ENCODE measurements around the gene HDAC4.

HDAC4 gene

DNA sequence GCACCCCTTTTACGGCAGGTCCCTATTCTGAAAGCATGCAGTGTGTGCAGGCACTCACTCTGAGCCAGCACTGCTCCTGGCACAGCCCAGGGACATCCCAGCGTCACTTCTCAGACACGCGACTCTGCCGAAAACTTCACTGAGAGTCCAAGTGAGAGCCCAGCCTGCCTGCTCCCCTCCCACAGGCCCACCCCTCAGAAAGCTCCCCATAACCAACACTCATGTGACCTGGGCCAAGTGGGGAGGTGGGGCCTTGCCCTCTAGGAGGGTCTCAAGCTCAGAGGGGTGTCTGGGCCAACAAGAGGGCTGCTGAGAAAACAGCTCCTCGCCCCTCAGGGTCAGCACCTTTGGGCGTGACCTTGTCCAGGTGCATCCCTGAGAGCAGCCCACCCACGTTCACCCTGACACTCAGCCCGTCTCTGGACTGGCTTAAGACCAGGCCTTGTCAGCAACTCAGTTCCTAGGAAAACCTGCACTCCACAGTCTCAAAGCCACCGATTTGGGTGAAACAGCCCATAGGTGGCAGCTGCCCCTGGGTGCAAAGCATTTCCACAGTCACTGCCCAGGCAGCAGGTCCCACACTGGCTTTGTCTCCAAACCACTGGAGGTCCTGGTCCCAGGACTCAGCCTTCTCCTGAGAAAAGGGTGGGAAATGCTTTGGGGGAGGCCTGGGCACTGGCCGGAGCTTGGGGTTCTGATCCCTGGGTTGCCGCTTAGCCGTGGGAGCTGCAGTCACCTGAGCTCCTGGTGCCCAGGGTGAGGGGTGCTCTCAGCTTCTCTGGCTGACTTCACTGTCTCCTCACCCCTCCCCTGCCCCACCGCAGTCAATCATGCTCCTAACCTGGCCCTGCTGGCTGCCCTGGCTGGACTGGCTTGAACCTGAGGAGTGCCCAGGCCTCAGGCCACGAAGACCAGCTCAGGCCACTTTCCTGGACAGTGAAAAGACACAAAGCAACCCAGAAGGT lies 209.6 kb downstream of the HDAC4 start:
- intact Hi-C loops (cut with DNase I) = loop anchor here (5.0 kb wide), 1 partner anchor 49 kb away; no protein-coding TSS in a partner anchor
- peak in 3 of 10 donors; percentile 14 to 75 (median 69) for DNase-seq

DNA sequence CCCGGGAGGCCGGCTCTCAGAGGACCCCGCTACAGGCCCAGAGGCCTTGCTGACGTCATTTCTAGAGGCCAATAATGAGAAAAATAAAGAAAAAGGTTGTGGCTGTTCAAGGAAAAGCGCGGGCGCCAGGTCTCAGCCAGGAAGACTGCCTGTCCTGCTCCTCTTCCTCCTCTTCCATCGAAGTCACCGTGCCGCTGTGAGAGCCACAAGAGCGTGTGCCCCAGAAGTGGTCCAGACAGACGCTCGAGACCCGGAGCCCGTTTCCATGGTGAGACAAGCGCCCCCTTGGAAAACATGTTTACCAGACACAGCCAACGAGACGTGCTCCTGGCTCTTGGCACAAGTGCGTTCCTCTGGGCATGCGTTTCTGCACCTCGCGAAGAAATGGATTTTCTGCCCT lies 210.5 kb downstream of the HDAC4 start:
- peak in 3 of 10 donors; percentile 11 to 76 (median 75) for DNase-seq
- intact Hi-C loops (cut with DNase I) = loop anchor here (5.0 kb wide), 1 partner anchor 48 kb away; no protein-coding TSS in a partner anchor

DNA sequence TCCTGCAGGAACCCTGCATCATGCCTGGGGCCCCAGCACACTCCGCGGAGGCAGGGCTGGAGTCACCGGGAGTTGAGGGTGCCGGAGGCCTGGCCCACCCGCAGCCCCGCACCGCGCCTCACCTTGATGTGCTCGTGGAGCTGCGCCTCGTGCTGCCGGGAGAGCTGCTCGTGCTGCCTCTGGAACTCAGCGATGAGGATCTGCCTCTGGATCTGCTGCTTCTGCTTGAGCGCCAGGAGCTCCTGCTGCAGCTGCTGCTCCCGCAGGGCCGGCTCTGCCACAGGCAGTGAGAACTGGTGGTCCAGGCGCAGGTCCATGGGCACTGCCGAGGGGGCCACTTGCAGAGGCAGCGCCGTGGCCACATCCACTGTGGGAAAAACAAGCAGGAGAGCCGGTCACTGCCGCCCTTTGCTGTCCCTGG lies 211.1 kb downstream of the HDAC4 start:
- peak in 3 of 10 donors; percentile 5 to 87 (median 59) for DNase-seq
- intact Hi-C loops (cut with DNase I) = loop anchor here (5.0 kb wide), 1 partner anchor 47 kb away; no protein-coding TSS in a partner anchor

DNA sequence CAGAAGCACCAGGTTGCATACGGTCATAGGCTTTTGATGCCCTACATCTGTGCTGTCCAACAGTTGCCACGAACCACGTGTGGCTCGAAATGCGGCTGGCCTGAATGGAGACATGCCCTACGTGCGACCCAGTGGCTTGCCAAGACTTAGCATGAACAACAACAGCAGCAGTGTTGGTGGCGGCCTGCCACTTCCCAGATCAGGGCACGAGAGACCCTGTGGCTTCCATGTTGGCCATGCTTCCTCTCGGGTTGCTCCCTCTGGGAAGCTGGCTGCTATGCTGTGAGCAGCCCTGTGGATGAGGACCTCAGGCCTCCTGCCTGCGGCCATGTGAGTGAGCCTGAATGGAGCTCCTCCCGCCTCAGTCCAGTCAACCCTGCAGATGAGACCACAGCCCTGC lies 212.3 kb downstream of the HDAC4 start:
- intact Hi-C loops (cut with DNase I) = no loop called here
- DNase-seq = peak in 4 of 10 donors; percentile 1 to 67 (median 38)

DNA sequence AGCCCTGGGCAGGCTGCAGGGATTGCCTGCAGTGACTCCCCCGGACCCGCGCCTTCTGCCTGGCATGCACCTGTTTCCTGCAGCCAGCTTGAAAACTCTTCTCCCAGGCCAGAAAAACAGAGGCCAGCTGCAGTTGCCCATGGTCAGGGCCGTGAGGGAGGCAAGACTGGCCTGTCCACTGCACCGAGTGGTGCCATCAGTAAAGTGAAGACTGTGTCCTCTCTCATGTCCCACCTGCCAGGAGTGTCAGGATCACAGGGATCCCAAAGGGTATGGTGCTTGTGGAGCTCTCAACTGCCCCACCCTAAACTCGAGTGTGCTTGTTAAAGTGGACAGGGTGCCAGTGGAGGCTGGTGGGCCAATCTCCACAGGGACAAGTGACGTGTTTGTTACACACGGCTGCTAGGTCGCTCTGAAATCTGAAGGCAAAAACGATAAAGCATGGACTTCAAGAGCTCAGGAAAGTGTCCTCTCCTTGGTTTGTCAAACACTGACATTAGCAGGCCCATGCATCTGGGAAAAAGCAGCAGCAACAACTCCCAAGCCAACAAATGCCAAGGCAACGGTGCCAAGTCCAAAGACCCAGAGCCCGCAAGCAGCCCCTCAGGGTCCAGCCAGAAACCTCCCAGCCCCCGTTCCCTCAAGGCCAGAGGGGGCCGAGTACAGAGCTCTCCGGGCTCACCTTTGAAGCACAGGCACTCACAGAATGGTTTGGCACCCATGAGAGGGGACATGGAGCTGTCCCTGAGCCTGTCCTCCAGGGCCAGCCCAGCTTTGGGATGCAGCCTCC lies 213.2 kb downstream of the HDAC4 start:
- DNase-seq = peak in 4 of 10 donors; percentile 13 to 72 (median 47)
- intact Hi-C loops (cut with DNase I) = no loop called here

DNA sequence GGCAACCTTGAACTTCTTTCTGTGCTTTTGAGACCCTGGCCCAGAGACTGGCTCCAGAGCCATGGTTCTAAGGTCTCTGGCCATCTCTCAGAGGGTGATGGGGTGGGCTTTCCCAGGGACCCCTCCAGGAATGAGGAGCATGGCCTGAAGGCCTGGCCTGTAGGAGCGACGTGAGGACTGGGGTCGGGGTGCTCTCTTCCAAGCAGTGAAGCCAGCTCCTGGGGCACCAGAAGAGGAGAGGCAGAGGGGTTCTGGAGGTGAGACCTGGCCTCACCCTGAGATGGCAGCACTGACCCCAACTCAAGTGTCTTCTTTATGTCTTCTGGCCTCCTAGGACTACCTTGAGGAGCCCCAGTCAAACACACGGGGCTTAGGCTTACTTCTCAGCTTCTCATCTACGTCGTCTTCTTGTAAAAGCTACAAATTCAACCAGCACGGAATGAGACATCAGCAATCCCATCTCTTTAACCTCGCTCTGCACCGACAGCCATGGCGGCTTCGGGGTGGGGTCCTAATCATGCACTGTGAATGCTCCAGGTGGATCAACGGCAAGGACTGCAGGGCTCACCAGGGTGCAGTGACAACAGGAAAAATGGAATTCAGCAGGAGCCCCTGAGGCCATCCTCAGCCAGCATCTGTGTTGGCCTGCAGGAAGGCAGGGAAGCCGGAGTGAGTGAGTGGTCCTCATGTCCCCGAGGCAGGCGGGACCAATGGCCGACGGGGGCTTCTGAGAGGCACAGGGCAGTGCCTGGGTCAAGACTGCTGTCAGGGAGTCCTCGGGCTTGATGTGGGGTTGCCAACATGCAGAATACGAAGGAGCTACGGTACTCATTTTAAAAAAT lies 214.1 kb downstream of the HDAC4 start:
- intact Hi-C loops (cut with DNase I) = no loop called here
- peak in 4 of 10 donors; percentile 11 to 80 (median 59) for DNase-seq

DNA sequence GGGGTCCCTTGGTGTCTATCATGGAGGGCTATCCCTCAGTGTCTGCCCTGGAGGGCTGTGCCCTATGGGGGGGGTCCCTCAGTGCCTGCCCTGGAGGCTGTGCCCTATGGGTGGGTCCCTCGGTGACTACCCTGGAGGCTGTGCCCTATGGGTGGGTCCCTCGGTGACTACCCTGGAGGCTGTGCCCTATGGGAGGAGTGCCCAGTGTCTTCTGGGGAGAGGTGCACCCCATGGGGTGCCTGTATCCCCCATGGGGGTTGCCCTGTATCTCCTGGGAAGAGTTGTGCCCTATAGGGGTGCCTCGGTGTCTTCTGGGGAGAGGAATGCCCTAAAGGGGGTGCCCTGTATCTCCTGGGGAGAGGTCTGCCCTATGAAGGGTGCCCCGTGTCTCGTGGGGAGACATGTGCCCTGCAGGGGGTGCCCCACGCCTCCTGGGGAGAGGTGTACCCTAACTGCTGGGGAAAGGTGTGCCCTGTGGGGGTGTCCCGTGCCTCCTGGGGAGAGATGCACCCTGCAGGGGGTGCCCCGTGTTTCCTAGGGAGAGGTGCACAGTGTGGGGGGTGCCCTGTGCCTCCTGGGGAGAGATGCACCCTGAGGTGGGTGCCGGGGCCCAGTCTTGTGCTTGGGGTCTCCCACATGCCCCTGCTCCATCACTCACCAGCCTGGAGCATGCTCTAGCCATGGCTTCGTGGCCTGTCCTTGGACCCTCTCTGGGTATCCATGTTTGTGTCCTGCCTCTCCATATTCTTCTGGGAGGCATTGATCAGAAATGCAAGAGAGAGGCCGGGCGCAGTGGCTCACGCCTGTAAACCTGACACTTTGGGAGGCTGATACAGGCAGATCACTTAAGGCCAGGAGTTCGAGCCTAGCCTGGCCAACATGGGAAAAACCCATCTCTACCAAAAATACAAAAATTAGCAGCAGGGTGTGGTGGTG lies 215.6 kb downstream of the HDAC4 start:
- DNase-seq = peak in 4 of 10 donors; percentile 7 to 60 (median 41)
- intact Hi-C loops (cut with DNase I) = no loop called here

DNA sequence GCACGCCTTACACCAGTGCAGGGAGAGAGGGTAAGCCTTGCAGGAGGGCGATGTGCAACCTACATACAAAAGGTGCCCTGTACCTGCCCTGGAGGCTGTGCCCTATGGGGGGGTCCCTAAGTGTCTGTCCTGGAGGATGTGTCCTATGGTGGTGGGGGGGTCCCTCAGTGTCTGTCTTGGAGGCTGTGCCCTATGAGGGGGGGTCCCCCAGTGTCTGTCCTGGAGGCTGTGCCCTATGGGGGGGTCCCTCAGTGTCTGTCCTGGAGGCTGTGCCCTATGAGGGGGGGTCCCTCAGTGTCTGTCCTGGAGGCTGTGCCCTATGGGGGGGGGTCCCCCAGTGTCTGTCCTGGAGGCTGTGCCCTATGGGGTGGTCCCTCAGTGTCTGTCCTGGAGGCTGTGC lies 216.6 kb downstream of the HDAC4 start:
- DNase-seq = peak in 4 of 10 donors; percentile 5 to 76 (median 36)
- intact Hi-C loops (cut with DNase I) = no loop called here

DNA sequence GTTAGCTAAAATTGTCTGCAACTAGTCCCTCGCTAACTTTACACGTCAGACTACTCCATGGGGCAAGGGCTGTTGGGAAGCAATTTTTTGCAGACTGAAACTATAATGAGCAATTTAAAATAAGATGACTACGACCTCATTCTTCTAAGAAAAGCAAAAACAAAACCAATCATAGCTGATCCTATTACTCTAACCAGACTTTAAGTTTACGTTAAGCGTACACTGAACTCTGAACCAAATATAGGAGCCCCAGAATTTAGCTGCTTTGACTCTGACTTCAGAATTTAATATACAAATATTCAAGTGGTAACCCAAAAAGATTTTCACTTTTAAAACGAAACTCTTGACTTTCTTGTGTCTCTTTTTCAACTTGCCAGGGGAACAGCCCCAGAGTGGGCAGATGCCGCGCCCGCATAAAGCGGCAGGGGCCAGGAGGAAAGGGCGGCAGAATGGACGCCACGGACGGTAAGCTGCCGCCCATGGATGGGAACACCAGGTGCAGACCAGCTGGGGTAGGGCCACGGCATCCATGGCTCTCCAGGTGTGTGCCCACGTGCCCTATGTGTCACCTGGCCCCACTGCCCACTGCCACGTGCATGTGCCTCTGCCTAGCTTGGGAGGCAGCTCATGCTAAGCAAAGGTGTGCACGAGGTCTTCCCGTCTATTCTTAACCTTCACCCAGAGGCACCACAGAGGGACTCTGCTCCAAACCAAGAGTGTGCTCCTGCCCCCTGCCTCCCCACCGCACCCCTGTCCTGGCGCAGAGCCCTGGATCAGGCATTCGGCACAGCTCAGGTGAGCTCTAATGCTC lies 217.6 kb downstream of the HDAC4 start:
- intact Hi-C loops (cut with DNase I) = no loop called here
- peak in 4 of 10 donors; percentile 24 to 71 (median 59) for DNase-seq

DNA sequence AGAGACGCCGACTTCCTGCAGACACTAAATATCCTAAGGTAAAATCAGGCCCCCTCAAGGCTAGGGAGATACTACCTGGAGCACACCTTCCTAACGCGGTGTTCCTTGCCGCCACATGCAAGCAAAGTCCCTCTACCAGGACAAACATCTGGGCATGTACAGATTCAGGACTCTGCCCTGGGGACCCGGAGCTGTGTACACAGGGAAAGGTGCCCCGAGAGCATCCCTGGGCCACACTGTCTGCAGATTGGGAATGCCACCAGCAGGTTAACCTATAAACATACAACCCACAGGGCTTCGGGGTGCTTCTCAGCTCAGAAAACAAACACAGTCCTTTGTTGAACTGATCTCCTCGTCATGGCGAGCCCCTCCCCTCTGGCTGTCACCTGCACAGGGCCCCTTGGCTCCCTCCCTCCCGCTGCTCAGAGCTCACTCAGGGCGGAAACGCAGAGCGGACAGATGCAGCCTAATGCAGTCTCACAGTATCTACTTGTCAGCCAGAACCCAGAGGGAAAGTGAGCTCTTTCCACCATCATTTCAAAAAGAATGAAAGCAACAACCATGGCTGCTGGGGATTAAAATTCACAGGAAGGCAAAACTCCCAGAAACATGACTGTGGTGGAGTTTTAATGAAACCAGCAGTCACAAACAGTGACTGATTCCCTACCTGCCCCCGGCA lies 218.8 kb downstream of the HDAC4 start:
- intact Hi-C loops (cut with DNase I) = no loop called here
- peak in 3 of 10 donors; percentile 17 to 78 (median 62) for DNase-seq

DNA sequence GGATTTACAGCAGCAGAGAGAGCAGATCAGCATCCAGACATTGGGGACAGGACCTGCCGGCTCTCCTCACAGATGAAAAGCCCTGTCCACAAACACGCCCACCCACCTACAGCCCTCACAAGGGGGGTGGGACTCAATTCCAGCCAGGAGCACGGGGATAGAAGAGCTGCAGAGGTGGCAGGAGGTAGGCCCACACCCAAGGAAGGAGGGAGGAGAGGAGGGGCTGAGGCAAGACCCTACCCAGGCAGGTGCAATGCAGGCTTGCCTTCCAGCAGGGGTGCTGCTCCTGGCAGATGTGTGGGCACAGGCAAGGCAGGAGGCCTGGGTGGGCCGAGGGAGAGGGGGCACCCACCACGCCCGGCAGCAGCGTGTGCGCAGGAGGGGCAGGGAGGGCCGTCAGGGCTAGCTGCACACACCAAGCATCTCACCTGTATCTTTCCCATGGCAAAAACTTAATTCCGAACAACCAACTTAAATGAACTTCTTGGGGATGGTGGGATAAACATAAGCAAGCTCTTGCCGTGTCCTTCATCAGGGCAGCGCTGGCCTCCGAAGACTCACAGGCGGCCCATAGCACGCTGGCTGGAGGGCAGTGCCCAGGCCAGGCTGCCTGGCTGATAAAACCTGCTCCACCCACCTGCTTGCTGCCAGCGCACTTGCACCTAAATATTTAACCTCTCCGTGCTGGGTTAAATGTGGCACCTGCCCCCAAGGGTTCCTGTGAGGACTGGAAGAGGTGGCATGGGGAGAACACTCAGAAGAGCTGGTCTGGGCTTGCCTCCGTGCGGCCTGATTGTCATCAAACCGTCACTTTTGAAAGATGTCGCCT lies 219.5 kb downstream of the HDAC4 start:
- intact Hi-C loops (cut with DNase I) = no loop called here

DNA sequence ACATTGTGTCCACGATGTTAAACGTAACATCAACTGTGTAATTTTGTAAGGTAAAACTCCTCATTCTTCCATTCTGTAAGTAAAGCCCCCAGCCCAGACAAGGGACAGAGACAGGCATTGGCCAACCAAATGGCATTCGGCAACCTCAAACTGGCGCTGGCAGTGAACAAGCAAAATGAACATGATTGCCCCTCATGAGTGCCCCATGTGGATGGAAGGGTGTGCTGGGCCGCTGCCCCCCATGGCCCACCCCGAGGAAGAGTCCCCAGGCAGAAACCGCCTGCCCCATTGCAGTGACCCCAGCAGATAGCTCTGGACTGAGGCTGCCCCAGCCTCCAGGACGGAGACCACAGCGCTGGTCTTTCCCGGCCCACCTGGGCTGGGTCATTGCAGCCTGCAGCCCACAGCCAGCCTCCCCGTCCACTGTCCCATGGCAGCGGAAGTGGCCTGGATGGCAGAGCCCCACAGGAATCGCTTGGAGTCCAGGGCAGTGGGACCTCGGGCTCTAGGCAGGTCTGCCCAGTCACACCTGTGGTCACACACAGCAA lies 220.2 kb downstream of the HDAC4 start:
- intact Hi-C loops (cut with DNase I) = no loop called here
- peak in 3 of 10 donors; percentile 8 to 83 (median 47) for DNase-seq

More for the DNA sequence above, 219.5 kb downstream of the HDAC4 start:
- peak in 5 of 10 donors; percentile 2 to 65 (median 41) for DNase-seq

DNA sequence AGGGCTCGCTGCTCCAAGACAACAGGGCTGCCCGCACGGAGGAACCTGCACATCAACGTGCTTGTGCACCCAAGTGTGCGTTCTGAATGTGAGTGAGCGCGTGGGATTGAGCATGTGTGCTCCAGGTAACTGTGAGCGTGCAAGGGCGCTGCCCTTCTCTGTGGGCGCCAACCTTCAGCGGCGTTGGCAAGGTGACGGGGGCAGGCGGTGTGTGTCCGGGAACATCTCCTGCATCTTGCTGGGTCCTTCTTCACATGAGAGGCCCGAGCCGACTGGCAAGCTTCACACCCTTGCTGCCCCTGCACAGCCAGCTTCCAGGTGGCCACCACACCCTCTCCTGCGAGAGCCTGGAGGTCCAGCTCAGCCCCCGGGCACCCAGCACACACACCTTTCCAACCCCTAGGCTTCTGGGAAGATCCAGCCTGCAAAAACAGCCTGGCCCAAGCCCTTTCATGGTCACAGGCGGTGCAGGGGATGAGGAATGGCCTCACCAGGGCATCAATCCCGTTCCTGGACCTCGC lies 220.9 kb downstream of the HDAC4 start:
- intact Hi-C loops (cut with DNase I) = no loop called here
- DNase-seq = peak in 5 of 10 donors; percentile 6 to 77 (median 44)

DNA sequence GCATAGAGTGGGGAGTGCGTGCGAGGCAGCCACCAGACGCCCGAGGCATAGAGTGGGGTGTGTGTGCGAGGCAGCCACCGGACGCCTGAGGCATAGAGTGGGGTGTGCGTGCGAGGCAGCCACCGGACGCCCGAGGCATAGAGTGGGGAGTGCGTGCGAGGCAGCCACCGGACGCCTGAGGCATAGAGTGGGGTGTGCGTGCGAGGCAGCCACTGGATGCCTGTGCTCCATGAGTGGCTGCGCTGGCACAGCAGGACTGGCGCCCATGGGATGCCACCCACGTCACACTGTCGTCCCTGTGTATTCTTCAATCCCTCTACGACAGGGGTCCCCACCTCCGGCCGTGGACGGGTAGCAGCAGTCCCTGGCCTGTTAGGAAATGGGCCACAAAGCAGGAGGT lies 221.9 kb downstream of the HDAC4 start:
- intact Hi-C loops (cut with DNase I) = no loop called here
- DNase-seq = peak in 5 of 10 donors; percentile 5 to 65 (median 48)

DNA sequence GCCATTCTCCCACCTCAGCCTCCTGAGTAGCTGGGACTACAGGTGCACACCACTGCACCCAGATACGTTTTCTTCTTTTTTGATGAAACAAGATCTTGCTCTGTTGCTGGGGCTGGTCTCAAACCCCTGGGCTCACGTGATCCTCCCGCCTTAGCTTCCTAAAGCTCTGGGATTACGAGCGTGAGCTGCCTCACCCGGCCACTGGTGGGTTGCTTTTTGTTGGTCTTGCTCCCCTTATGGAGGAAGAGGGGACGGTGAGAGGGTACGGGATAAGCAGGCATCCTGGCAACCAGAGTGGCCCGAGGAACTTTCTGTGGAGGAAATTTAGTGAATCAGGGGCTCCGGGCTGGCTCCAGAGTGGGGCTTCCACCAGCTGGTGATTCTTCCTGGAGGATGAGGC lies 222.3 kb downstream of the HDAC4 start:
- DNase-seq = peak in 2 of 10 donors; percentile 45 to 53
- intact Hi-C loops (cut with DNase I) = no loop called here

DNA sequence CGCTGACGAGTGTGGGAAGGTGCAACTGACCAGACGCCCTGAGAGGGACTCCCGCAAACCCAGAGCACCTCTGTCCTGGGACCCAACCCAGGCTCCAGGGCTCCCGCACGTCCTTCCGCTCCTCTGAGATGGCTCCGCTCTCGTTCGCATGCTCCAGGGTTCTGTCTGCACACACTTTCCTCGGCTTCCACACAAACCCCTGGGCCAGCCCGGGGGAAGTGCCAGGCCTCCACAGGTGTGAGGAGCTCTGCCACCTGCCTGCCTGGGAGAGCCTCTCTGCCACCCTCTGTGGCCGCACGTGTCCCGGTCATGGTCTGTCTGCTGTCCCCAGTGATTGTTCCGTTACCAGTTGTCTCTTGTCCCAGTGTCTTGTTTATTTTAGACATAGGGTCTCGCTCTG lies 222.9 kb downstream of the HDAC4 start:
- DNase-seq = peak in 5 of 10 donors; percentile 5 to 68 (median 39)
- intact Hi-C loops (cut with DNase I) = no loop called here
